GM12873 (cell line): Measurements from ENCODE around the gene CDK16.

Source experiments
- CTCF ChIP-seq: IDR thresholded peaks from 2 replicates; pipeline ENCODE4 v1.5.1; 2012; ENCODE audit warnings: low read depth, mild to moderate bottlenecking, moderate library complexity, low read length, control low read depth; ENCODE audit not compliant: insufficient read depth; ENCODE audit errors: missing control alignments

CDK16 gene

DNA sequence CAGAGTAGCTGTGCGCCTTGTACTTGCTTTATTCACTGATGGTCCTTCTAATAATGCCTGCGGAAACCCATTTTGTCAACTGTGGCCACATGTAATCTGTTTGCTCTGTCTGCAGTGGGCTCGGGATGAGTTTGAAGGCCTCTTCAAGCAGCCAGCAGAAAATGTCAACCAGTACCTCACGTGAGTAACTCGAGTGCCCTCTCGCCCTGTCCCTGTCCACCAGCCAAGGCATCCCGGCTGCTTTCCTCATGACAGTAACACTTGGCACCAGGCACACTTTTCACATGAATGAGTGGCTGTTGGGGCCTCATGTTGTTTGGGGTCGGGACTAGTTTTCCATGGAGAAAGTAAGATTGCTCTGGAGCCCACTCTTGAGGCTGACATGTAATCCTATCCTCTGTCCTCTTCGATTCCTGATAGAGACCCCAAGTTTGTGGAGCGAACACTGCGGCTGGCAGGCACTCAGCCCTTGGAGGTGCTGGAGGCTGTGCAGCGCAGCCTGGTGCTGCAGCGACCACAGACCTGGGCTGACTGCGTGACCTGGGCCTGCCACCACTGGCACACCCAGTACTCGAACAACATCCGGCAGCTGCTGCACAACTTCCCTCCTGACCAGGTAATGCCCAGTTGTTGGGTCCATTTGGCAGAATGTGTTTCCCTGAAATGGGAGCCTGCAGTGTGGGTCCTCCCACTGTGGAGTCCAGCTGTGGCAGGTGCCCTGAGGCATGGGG is 8.8 kb upstream of the CDK16 start:
- no peak for TF ChIP-seq CTCF

- no peak for TF ChIP-seq CTCF
These were observed 7.6 kb upstream of the CDK16 start for GRCh38 chrX:47210661-47211425.

GRCh38 chrX:47212381-47213293 is 5.8 kb upstream of the CDK16 start:
- no peak for TF ChIP-seq CTCF

DNA sequence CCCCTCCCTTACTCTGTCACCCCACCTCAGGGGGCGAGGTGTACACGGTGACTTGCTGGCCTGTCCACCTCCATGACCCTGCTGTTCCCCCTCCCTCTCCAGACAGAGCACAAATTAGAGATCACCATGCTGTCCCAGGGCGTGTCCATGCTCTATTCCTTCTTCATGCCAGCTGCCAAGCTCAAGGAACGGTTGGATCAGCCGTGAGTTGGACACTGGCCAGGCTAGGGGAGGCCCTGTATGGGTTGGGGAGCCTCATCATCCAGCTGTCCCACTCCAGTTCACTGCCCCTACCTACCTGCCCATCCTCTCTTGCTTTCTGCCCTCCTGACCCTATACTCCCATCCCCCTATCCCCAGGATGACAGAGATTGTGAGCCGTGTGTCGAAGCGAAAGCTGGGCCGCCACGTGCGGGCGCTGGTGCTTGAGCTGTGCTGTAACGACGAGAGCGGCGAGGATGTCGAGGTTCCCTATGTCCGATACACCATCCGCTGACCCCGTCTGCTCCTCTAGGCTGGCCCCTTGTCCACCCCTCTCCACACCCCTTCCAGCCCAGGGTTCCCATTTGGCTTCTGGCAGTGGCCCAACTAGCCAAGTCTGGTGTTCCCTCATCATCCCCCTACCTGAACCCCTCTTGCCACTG is 3.9 kb upstream of the CDK16 start:
- no peak for TF ChIP-seq CTCF

- no peak for TF ChIP-seq CTCF
These were observed 3.1 kb upstream of the CDK16 start for GRCh38 chrX:47215291-47215900.

DNA sequence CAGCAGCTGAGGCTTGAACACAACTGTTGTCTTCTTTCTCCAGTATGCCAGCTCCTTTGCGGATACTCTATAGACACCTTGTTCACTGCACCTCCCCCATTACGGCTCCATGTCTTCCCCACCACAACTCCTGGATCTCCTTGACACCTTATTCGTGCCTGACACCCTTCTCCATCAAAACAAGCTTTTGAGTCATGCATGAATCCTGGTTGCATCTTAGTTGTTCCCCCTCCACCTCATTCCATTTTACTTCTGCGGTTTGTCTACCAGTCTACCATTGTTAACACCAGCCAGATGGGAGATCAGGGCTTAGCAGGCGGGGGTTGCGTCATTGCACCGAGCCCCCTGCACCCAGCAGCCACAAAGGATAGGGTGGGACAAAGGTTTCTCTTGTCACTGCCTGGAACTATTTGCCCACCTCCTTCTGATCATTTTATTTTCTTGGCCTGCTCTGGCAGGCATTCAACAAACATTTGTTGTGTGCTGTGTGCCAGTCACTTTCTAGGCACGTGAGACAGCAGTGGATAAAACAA is 2.0 kb upstream of the CDK16 start:
- no peak for TF ChIP-seq CTCF
